Fibroblast of the aortic adventitia (primary cell): ENCODE data around the gene TIMM44. TPM values are rescaled to one million over a fixed set of nuclear protein-coding genes. Genes with fewer than 3 reads are reported as not detected.

ENCODE experiments used
- DNase-seq: peaks from one replicate; pipeline ENCODE4 v3.0.0-alpha.2; 2010; ENCODE audit warnings: low read depth
- H3K4me3 ChIP-seq: 2 replicates; pipeline ENCODE4 v1.5.1; 2011; ENCODE audit warnings: low read depth, mild to moderate bottlenecking, control low read depth, low read length, moderate library complexity
- total RNA-seq: library from RNA; depleted of rRNA; stranded (reverse); fragments of >200 nt; gene quantifications from 2 replicates; pipeline ENCODE4 v1.2.3, GENCODE V29; 2012; ENCODE audit warnings: low replicate concordance
- TF ChIP-seq, protein P1 (sequence below): IDR thresholded peaks from 2 replicates; pipeline ENCODE4 v1.5.1; 2011; ENCODE audit warnings: mild to moderate bottlenecking, low read length, control low read depth, inconsistent platforms; ENCODE audit not compliant: insufficient read depth

TIMM44 gene
- total RNA-seq, 1 donor: 40.7 TPM

DNA sequence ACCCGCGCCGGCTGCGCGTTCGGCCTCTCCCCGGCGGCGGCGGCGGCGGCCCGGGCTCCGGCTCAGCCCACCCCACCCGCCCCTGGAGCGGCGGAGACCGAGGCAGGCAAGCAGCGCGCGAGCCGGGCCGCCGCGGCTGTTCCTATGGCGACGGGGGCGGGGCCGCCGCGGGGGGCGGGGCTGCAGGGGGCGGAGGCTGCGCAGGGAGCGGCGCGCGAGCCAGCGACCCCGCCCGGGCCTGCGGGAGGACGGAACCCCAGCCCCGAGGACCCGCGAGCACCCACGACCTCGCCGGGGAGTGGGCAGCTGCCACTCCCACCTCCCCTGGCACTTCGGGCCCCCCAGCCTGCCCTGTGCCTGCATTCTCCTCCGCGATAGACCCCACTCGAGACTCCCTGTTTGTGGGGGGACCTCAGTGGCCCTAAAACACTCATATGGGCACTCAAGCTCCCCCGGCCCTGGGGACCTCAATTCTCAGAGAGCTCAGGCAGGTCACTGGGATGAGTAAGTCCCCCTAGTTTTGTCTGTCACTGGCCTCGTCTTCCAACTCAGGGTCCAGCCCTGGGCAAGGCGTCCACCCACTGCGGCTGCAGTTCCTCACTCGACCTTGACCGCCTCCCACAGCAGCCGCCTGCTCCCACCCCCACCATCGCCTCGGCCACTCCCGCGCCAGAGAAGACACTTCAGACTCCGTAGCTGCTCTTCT lies 17.3 kb downstream of the TIMM44 start, which contains the start of gene CTXN1:
Gene CTXN1 (minus strand): TSS at position 115 of the 706 bp plus-strand sequence. CDS start 597 bp downstream, outside the sequence.
- peak; percentile 31 for DNase-seq
- TF ChIP-seq, protein P1, sequence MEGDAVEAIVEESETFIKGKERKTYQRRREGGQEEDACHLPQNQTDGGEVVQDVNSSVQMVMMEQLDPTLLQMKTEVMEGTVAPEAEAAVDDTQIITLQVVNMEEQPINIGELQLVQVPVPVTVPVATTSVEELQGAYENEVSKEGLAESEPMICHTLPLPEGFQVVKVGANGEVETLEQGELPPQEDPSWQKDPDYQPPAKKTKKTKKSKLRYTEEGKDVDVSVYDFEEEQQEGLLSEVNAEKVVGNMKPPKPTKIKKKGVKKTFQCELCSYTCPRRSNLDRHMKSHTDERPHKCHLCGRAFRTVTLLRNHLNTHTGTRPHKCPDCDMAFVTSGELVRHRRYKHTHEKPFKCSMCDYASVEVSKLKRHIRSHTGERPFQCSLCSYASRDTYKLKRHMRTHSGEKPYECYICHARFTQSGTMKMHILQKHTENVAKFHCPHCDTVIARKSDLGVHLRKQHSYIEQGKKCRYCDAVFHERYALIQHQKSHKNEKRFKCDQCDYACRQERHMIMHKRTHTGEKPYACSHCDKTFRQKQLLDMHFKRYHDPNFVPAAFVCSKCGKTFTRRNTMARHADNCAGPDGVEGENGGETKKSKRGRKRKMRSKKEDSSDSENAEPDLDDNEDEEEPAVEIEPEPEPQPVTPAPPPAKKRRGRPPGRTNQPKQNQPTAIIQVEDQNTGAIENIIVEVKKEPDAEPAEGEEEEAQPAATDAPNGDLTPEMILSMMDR: no peak
- H3K4me3 ChIP-seq: peak within 1 kb of the TSS; percentile 56

DNA sequence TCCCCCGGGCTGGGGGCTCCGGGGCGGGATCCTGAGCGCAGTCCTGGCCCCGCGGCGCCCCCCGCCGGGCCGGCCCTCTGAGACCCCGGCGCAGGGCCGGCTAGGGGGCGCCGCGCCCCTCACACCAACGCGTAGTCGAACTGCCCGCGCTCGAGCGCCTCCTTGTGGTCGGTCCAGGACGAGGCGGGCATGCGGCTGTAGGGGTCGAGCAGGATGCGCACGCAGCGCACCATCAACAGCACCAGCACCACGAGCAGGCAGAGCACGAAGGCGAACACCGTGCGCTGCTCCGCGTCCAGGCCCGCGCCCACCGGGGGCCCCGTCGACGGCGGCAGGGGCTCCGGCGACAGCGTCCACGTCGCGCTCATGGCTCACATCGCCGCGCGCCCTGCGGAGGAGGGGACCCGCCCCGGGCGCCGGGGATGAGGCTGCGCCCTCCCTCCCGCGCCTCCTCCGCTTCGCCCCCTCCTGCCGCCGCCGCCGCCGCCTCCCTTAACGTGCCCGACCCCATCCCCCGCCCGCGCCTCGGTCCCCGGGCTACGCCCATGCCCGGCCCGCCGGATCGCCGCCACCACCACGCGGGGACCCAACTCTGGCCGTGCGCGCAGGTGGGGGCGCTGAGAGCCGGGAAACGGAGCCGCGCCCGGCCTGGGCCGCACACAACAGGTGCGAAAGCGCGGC lies 18.2 kb downstream of the TIMM44 start:
- TF ChIP-seq, protein P1: peak; percentile 86
- DNase-seq: peak; percentile 68
- peak overlapping the region; percentile 55 for H3K4me3 ChIP-seq

DNA sequence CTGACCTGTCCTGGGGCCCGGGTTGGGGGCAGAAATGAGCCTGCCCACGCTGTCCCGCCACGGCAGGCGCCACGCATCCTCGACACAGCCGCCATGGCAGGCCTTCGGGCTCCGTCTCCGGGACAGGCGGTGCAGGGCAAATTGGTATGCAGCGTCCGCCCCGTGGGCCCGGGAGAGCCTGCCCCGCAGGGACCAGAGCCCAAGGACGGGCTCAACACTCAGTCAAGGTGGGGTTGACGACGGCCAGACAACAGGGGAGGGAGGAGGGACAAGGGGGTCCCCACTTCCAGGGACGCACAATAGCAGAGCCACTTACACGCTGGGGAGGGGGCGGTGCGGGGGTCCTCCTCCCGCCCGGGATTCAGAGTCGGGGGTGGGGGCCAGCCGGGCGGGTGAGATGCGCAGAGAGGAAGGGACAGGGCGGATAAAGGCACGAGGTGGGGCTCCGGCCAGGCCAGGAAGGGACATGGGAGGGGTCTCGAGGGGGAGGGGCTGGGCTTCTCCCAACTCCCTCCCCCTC lies 18.8 kb downstream of the TIMM44 start:
- TF ChIP-seq, protein P1: no peak
- DNase-seq: no peak
- no peak overlapping the region for H3K4me3 ChIP-seq

DNA sequence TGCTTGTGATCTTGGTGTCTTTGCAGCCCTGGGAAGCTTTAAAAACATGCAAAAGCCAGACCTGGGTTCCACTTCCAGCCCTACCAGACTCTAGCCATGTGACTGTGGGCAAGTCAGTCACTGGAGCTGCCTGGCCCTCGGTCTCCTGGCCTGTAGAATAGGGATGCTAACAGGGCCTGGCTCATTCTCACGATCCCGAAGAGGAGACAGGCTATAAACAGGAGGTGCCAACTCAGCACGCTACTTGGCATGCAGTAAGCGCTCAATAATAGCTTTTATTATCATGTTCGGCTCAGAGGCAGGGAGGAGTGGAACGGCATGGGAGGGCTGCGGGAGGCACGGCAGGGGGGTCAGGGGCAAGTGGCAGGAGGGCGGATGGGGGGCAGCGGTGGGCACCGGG lies 19.2 kb downstream of the TIMM44 start:
- no peak for DNase-seq
- no peak overlapping the region for H3K4me3 ChIP-seq
- TF ChIP-seq, protein P1: no peak

DNA sequence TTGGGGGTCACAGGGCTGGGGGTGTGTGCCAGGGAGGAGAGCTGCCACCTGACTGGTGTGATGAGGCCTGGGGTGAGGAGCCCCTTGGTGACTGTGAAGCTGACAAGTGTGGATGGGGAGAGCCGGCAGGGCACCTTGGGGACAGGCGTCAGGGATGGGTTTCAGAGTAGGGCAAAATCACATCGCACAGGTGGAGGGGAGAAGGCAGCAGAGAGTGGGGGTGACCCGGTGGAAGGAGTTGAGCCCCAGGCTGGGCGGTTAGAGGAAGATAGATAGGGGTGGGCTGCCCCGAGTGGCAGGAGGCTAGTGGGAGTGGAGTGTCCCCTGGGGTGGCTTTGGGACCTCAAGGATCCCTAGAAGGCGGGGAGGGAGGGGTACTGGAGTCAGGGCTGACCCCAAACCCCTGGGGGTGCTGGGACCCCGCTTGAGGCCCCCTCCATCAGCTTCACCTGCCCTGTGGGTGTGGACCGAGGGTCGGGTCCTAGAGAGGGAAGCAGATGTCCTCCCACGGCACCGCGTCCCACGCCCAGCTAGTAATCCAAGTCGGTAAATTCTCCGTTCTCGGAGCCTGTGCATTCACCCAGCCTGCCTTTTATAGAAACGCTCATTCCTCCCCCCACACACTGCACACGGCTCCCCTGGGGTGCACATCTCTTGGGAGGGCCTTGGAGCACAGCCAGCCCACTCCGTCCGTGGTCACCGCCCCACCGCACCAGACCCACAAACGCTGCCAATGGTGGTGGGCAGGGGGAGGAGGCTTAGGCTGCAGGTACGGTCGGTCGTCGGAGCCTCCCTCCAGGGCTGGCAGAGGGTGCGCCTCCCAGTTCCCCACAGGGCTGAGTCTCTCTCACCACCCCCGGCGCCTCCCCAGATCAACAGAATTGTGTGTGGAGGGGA lies 19.9 kb downstream of the TIMM44 start:
- DNase-seq: no peak
- no peak overlapping the region for H3K4me3 ChIP-seq
- TF ChIP-seq, protein P1: no peak

DNA sequence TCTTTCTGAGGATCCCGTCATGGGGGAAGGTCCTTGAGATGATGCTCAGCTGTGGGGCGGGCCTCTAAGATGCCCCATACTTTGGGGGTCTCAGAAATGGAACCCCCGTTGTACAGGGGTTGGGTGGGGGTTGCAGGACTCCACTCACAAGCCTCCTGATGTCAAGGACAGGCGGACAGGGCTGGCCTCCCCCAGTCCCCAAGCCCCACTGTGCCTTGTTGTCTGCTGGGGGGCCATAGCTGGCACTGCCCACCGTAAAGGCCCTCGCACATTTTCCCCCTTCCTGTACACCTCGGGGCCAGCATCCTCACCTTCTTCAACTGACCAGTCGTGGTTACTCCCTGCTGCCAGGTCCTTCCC lies 20.6 kb downstream of the TIMM44 start:
- TF ChIP-seq, protein P1: no peak
- no peak for DNase-seq
- no peak overlapping the region for H3K4me3 ChIP-seq
